SK-N-SH (cell line): Measurements from ENCODE around the gene PRELP. TPM values are rescaled to one million over a fixed set of nuclear protein-coding genes. Genes with fewer than 3 reads are reported as not detected.

Source experiments
- CTCF ChIA-PET: fragments of 300-600, 350-600 bp; formaldehyde crosslinking; extraction: SDS; loops from one replicate; lab custom pipeline; 2021; lab: Yijun Ruan, JAX
- POLR2A ChIA-PET: fragments of 350-600 bp; sonication (Branson Sonifier 250); formaldehyde crosslinking; extraction: SDS; loops from one replicate; lab custom pipeline; 2020; ENCODE audit warnings: antibody characterized with exemption, inconsistent platforms; lab: Yijun Ruan, JAX
- DNase-seq: peaks from one replicate; pipeline ENCODE4 v3.0.0; 2012
- H2AFZ ChIP-seq: fragments of 200-600 bp; sonication (generic); 2 replicates; pipeline ENCODE4 v1.8.1; 2016; ENCODE audit warnings: antibody characterized with exemption, mild to moderate bottlenecking, low read depth
- H3F3A ChIP-seq: fragments of 200-600 bp; sonication (generic); replicated peaks from 2 replicates; pipeline ENCODE3; 2016; ENCODE audit warnings: antibody characterized with exemption, mild to moderate bottlenecking; ENCODE audit not compliant: insufficient read depth
- H3K27ac ChIP-seq, 2 experiments: fragments of 200-500 bp in 1 of 2; fragments of 200-600 bp in 1 of 2; sonication (Bioruptor generic) in 1 of 2; sonication (generic), shearing (Covaris generic) in 1 of 2; 2 replicates each; pipeline versions ENCODE4 v1.5.1 to v1.6.1; 2014 to 2016; ENCODE audit warnings: low read depth in 2 of 2, inconsistent platforms in 1 of 2, low read length in 1 of 2, mild to moderate bottlenecking in 1 of 2, mixed read lengths in 1 of 2
- H3K27me3 ChIP-seq: fragments of 200-600 bp; sonication (generic), shearing (Covaris generic); 2 replicates; pipeline ENCODE4 v1.6.1; 2016; ENCODE audit warnings: mixed run types; ENCODE audit not compliant: insufficient read depth
- H3K36me3 ChIP-seq, 2 experiments: fragments of 200-500 bp in 1 of 2; fragments of 200-600 bp in 1 of 2; sonication (Bioruptor generic) in 1 of 2; sonication (generic) in 1 of 2; replicated peaks in 1 of 2; 2 replicates each; pipeline versions ENCODE3 to v1.5.1; 2014 to 2016; ENCODE audit warnings: low read length in 1 of 2, mild to moderate bottlenecking in 1 of 2; ENCODE audit not compliant: insufficient read depth in 2 of 2, control insufficient read depth in 1 of 2
- H3K4me1 ChIP-seq, 2 experiments: fragments of 200-500 bp in 1 of 2; fragments of 200-600 bp in 1 of 2; sonication (Bioruptor generic) in 1 of 2; sonication (generic), shearing (Covaris generic) in 1 of 2; 2 replicates each; pipeline versions ENCODE4 v1.5.1 to v1.6.1; 2014 to 2016; ENCODE audit warnings: low read depth in 1 of 2, low read length in 1 of 2, mixed run types in 1 of 2; ENCODE audit not compliant: insufficient read depth in 2 of 2, control insufficient read depth in 1 of 2
- H3K4me2 ChIP-seq: fragments of 200-600 bp; sonication (generic), shearing (Covaris generic); 2 replicates; pipeline ENCODE4 v1.6.1; 2017; ENCODE audit warnings: mixed run types
- H3K4me3 ChIP-seq, 2 experiments: fragments of 200-500 bp in 1 of 2; fragments of 200-600 bp in 1 of 2; sonication (Bioruptor generic) in 1 of 2; sonication (generic), shearing (Covaris generic) in 1 of 2; 2 replicates each; pipeline versions ENCODE4 v1.5.1 to v1.8.1; 2014 to 2016; ENCODE audit warnings: low read depth in 2 of 2, inconsistent platforms in 1 of 2, low read length in 1 of 2, mild to moderate bottlenecking in 1 of 2, mixed read lengths in 1 of 2, moderate library complexity in 1 of 2
- H3K79me2 ChIP-seq: fragments of 200-600 bp; sonication (generic); 2 replicates; pipeline ENCODE4 v1.8.1; 2017; ENCODE audit warnings: mild to moderate bottlenecking; ENCODE audit not compliant: insufficient read depth
- H3K9ac ChIP-seq: fragments of 200-600 bp; sonication (generic); 2 replicates; pipeline ENCODE4 v1.6.1; 2017; ENCODE audit warnings: mixed run types
- H3K9me2 ChIP-seq: fragments of 200-600 bp; sonication (generic); 2 replicates; pipeline ENCODE4 v1.6.1; 2017; ENCODE audit warnings: mixed run types
- H3K9me3 ChIP-seq: fragments of 200-600 bp; sonication (generic); 2 replicates; pipeline ENCODE4 v1.6.1; 2017; ENCODE audit warnings: mixed run types, mild to moderate bottlenecking, moderate library complexity
- H4K20me1 ChIP-seq: fragments of 200-600 bp; sonication (generic); 2 replicates; pipeline ENCODE4 v1.6.1; 2017; ENCODE audit warnings: mild to moderate bottlenecking, mixed run types; ENCODE audit not compliant: insufficient read depth
- CHD2 ChIP-seq: fragments of 150-350 bp; IDR thresholded peaks from 2 replicates; pipeline ENCODE4 v1.6.1; 2018; ENCODE audit warnings: low read length; ENCODE audit not compliant: partially characterized antibody
- CTCF ChIP-seq: fragments of 200-600 bp; sonication (generic); IDR thresholded peaks from 2 replicates; pipeline ENCODE4 v1.6.1; 2017; ENCODE audit warnings: antibody characterized with exemption, mild to moderate bottlenecking, moderate library complexity
- ELF1 ChIP-seq: IDR thresholded peaks from 2 replicates; pipeline ENCODE4 v1.4.0; 2012
- EZH2phosphoT487 ChIP-seq: fragments of 200-600 bp; sonication (generic); IDR thresholded peaks from 2 replicates; pipeline ENCODE4 v1.6.1; 2017; ENCODE audit warnings: low read depth, mixed run types, mild to moderate bottlenecking, antibody characterized with exemption, moderate library complexity, borderline replicate concordance
- FOSL2 ChIP-seq: IDR thresholded peaks from 2 replicates; pipeline ENCODE4 v1.4.0; 2012; ENCODE audit warnings: low read depth, mild to moderate bottlenecking, moderate library complexity, borderline replicate concordance
- FOXJ3 ChIP-seq: sonication (generic); formaldehyde crosslinking; IDR thresholded peaks from 2 replicates; pipeline ENCODE4 v1.5.1; 2020; ENCODE audit warnings: mild to moderate bottlenecking, missing genetic modification reagents
- FOXM1 ChIP-seq: IDR thresholded peaks from 2 replicates; pipeline ENCODE4 v1.4.0; 2012; ENCODE audit warnings: low read depth, mild to moderate bottlenecking
- GABPA ChIP-seq: IDR thresholded peaks from 2 replicates; pipeline ENCODE4 v1.4.0; 2012; ENCODE audit warnings: low read depth, mild to moderate bottlenecking
- GATA2 ChIP-seq: sonication (generic); formaldehyde crosslinking; IDR thresholded peaks from 2 replicates; pipeline ENCODE4 v1.5.0; 2020; ENCODE audit warnings: mild to moderate bottlenecking, missing genetic modification reagents
- JUND ChIP-seq: IDR thresholded peaks from 2 replicates; pipeline ENCODE4 v1.4.0; 2012
- MAX ChIP-seq: IDR thresholded peaks from 2 replicates; pipeline ENCODE4 v1.4.0; 2012; ENCODE audit warnings: low read depth
- MXI1 ChIP-seq: IDR thresholded peaks from 2 replicates; pipeline ENCODE4 v1.6.1; 2012; ENCODE audit warnings: mild to moderate bottlenecking, low read depth, low read length, improper control_type of control experiment
- NFIC ChIP-seq: IDR thresholded peaks from 2 replicates; pipeline ENCODE4 v1.4.0; 2012; ENCODE audit warnings: borderline replicate concordance
- RAD21 ChIP-seq: IDR thresholded peaks from 2 replicates; pipeline ENCODE4 v1.6.1; 2012; ENCODE audit warnings: mild to moderate bottlenecking, low read length
- RCOR1 ChIP-seq: fragments of 150-350 bp; IDR thresholded peaks from 2 replicates; pipeline ENCODE4 v1.6.1; 2017; ENCODE audit warnings: antibody characterized with exemption, low read length
- RFX5 ChIP-seq: IDR thresholded peaks from 2 replicates; pipeline ENCODE4 v1.6.1; 2012; ENCODE audit warnings: mild to moderate bottlenecking, improper control_type of control experiment, low read length
- RXRA ChIP-seq: IDR thresholded peaks from 2 replicates; pipeline ENCODE4 v1.4.0; 2012; ENCODE audit warnings: low read depth, mild to moderate bottlenecking, borderline replicate concordance
- SMC3 ChIP-seq: IDR thresholded peaks from 2 replicates; pipeline ENCODE4 v1.6.1; 2012; ENCODE audit warnings: low read depth, low read length, improper control_type of control experiment
- TAF1 ChIP-seq: IDR thresholded peaks from 2 replicates; pipeline ENCODE4 v1.6.1; 2012; ENCODE audit warnings: low read depth, mild to moderate bottlenecking, low read length, moderate library complexity, borderline replicate concordance
- TCF12 ChIP-seq: IDR thresholded peaks from 2 replicates; pipeline ENCODE4 v1.4.0; 2012
- TEAD4 ChIP-seq: IDR thresholded peaks from 2 replicates; pipeline ENCODE4 v1.4.0; 2012; ENCODE audit warnings: mild to moderate bottlenecking, borderline replicate concordance; ENCODE audit not compliant: insufficient read depth
- USF1 ChIP-seq: IDR thresholded peaks from 2 replicates; pipeline ENCODE4 v1.4.0; 2012; ENCODE audit warnings: low read depth, borderline replicate concordance
- USF2 ChIP-seq: fragments of 150-350 bp; IDR thresholded peaks from 2 replicates; pipeline ENCODE4 v1.6.1; 2017; ENCODE audit warnings: antibody characterized with exemption, low read length, low read depth, borderline replicate concordance
- ZBTB33 ChIP-seq: IDR thresholded peaks from 2 replicates; pipeline ENCODE4 v1.4.0; 2012; ENCODE audit warnings: low read depth, borderline replicate concordance
- WGBS: methylation state at CpG from one replicate; pipeline ENCODE4 v1.1.6; 2017; ENCODE audit warnings: low lambda C conversion rate; 5-methylcytosine and 5-hydroxymethylcytosine counted together
- polyA plus RNA-seq, 3 experiments: library from polyadenylated mRNA; depleted of rRNA; stranded (reverse); fragments of >200 nt; gene quantifications; 2 replicates each; pipeline ENCODE4 v1.2.3, GENCODE V29; 2012

PRELP gene
- polyA plus RNA-seq, 1 of the 3 experiments (the other 2 are of a cell fraction), result 0.48 TPM

GRCh38 chr1:203524152-203524551 lies 48.5 kb downstream of the PRELP start:
- H3K4me3 ChIP-seq, result no peak overlapping the region
- no peaks in the 10 kb centered on the region for H4K20me1 ChIP-seq
- no peaks in the 10 kb centered on the region for H3K9me2 ChIP-seq
- CTCF ChIA-PET, result interaction anchor here (1.5 kb wide), 1 partner anchor 177 kb away, joined by 4 read pairs; no protein-coding TSS in a partner anchor
- H3K36me3 ChIP-seq, result no peaks in the 10 kb centered on the region
- no peak overlapping the region for H3K4me2 ChIP-seq
- no peak for DNase-seq
- H3K4me1 ChIP-seq, result peaks cover 29 to 30% of the 10 kb centered on the region in 2 experiments
- POLR2A ChIA-PET, result no interaction called here
- H3K27ac ChIP-seq, result no peak overlapping the region
- WGBS, result 82% methylated on average over 4 of the region's 4 CpGs
- no peak for TF ChIP-seq CHD2
- TF ChIP-seq JUND, result no peak
- TF ChIP-seq RFX5, result no peak
- no peak for TF ChIP-seq TCF12
- TF ChIP-seq EZH2phosphoT487, result no peak
- TF ChIP-seq USF1, result no peak
- TF ChIP-seq RXRA, result no peak
- TF ChIP-seq MXI1, result no peak
- TF ChIP-seq RAD21, result no peak
- no peak for TF ChIP-seq TEAD4
- no peak for TF ChIP-seq FOSL2
- TF ChIP-seq NFIC, result no peak
- TF ChIP-seq FOXM1, result no peak
- H3K79me2 ChIP-seq, result no peaks in the 10 kb centered on the region
- H3K27me3 ChIP-seq, result no peaks in the 10 kb centered on the region
- no peak overlapping the region for H3K9ac ChIP-seq
- H2AFZ ChIP-seq, result no peak overlapping the region
- no peaks in the 10 kb centered on the region for H3K9me3 ChIP-seq
- peaks cover 10% of the 10 kb centered on the region for H3F3A ChIP-seq

- Histone ChIP-seq H3K27me3 (no peaks in the 10 kb centered on the region), H3K9ac (no peak overlapping the region), H3K27ac (no peak overlapping the region), H3K9me3 (no peaks in the 10 kb centered on the region), H3K79me2 (no peaks in the 10 kb centered on the region), H4K20me1 (no peaks in the 10 kb centered on the region), H3K36me3 (no peaks in the 10 kb centered on the region), H2AFZ (no peak overlapping the region), H3K4me1 (peaks cover 24 to 27% of the 10 kb centered on the region in 2 experiments), H3K4me3 (no peak overlapping the region), H3F3A (peaks cover 10% of the 10 kb centered on the region), H3K4me2 (no peak overlapping the region), H3K9me2 (no peaks in the 10 kb centered on the region)
- DNase-seq, result no peak
- 100% methylated on average over 4 of the region's 4 CpGs for WGBS
- POLR2A ChIA-PET, result no interaction called here
- CTCF ChIA-PET, result interaction anchor here (0.6 to 1.5 kb wide), 2 partner anchors 176 to 906 kb away, joined by 4 read pairs; no protein-coding TSS in a partner anchor
- no peak for TF ChIP-seq TCF12
- no peak for TF ChIP-seq TEAD4
- no peak for TF ChIP-seq TAF1
- no peak for TF ChIP-seq NFIC
- no peak for TF ChIP-seq FOSL2
- TF ChIP-seq RCOR1, result no peak
- no peak for TF ChIP-seq USF2
- TF ChIP-seq FOXJ3, result no peak
- no peak for TF ChIP-seq SMC3
- no peak for TF ChIP-seq MAX
- TF ChIP-seq ZBTB33, result no peak
- no peak for TF ChIP-seq GATA2
- no peak for TF ChIP-seq CTCF
- TF ChIP-seq JUND, result no peak
- no peak for TF ChIP-seq ELF1
- no peak for TF ChIP-seq GABPA
Measured at GRCh38 chr1:203524824-203525223, 49.2 kb downstream of the PRELP start.
